H1 (cell line): Measurements from ENCODE around the gene PRSS22. TPM values are rescaled to one million over a fixed set of nuclear protein-coding genes. Genes with fewer than 3 reads are reported as not detected.

Source experiments
- CHD7 ChIP-seq: fragments of 300-600 bp; sonication (generic); IDR thresholded peaks from 2 replicates; pipeline ENCODE4 v1.7.1; 2012; ENCODE audit warnings: low read length, moderate library complexity, mild to moderate bottlenecking, inconsistent platforms; ENCODE audit not compliant: insufficient replicate concordance
- CREB1 ChIP-seq: IDR thresholded peaks from 2 replicates; pipeline ENCODE4 v1.6.1; 2012; ENCODE audit warnings: inconsistent platforms
- HDAC6 ChIP-seq: IDR thresholded peaks from one replicate; pipeline ENCODE4 v1.7.1; 2012; ENCODE audit warnings: low read depth, mild to moderate bottlenecking, inconsistent platforms, low read length, moderate library complexity
- JUND ChIP-seq: IDR thresholded peaks from 2 replicates; pipeline ENCODE4 v1.6.1; 2011; ENCODE audit warnings: mild to moderate bottlenecking, improper control_type of control experiment, low read length
- MAFK ChIP-seq: IDR thresholded peaks from 2 replicates; pipeline ENCODE4 v1.6.1; 2012; ENCODE audit warnings: low read depth, mild to moderate bottlenecking, improper control_type of control experiment, low read length
- MAX ChIP-seq: IDR thresholded peaks from 2 replicates; pipeline ENCODE4 v1.6.1; 2012; ENCODE audit warnings: inconsistent platforms
- NANOG ChIP-seq: IDR thresholded peaks from 2 replicates; pipeline ENCODE4 v1.6.1; 2011; ENCODE audit warnings: low read length, low read depth, mild to moderate bottlenecking, inconsistent platforms; ENCODE audit not compliant: insufficient read depth, poor library complexity, severe bottlenecking
- SUZ12 ChIP-seq: fragments of 200-600 bp; sonication (generic); IDR thresholded peaks from 2 replicates; pipeline ENCODE4 v1.6.1; 2012; ENCODE audit warnings: mild to moderate bottlenecking, inconsistent platforms, low read length, moderate library complexity, mixed read lengths
- TAF7 ChIP-seq: optimal IDR thresholded peaks from 2 replicates; pipeline ENCODE3; 2011; ENCODE audit warnings: low read depth, mild to moderate bottlenecking, inconsistent platforms, low read length, moderate library complexity, borderline replicate concordance
- TBP ChIP-seq: IDR thresholded peaks from 2 replicates; pipeline ENCODE4 v1.6.1; 2011; ENCODE audit warnings: low read depth, low read length, improper control_type of control experiment
- TEAD4 ChIP-seq: IDR thresholded peaks from 2 replicates; pipeline ENCODE4 v1.6.1; 2012; ENCODE audit warnings: low read depth, low read length, inconsistent platforms, mixed read lengths
- polyA plus RNA-seq, 7 experiments: library from polyadenylated mRNA; depleted of rRNA in 3 of 7; stranded (reverse) in 5 of 7; unstranded in 2 of 7; fragments of >200 nt in 5 of 7; fragments of 200-250 nt in 2 of 7; gene quantifications; 1 replicate in 5 of 7; 2 replicates in 1 of 7; 4 replicates in 1 of 7; pipeline versions ENCODE4 v1.2.1 to v1.2.3, GENCODE V29; 2011 to 2013; ENCODE audit warnings: missing spikeins in 2 of 7, mixed read lengths in 2 of 7
- total RNA-seq: library from RNA; stranded (reverse); fragmentation: NEBNext Ultra II Directional; extraction: Animal tissue kit (Norgen Biotek cat#: 25700); gene quantifications from 2 replicates; pipeline ENCODE4 v1.2.1, GENCODE V29; 2021

Gene PRSS22
- total and polyA plus RNA-seq, 2 of the 8 experiments (the other 6 are each of a cell fraction or from before 2014, with no cell fraction given), result 4.0 to 4.4 TPM

- TF ChIP-seq CHD7, result no peak
- no peak for TF ChIP-seq TBP
- no peak for TF ChIP-seq SUZ12
- TF ChIP-seq TEAD4, result no peak
- TF ChIP-seq JUND, result no peak
- TF ChIP-seq HDAC6, result no peak
- no peak for TF ChIP-seq MAX
- no peak for TF ChIP-seq MAFK
- no peak for TF ChIP-seq TAF7
- TF ChIP-seq CREB1, result no peak
- TF ChIP-seq NANOG, result no peak
Observed at GRCh38 chr16:2848933-2849725, 8.8 kb downstream of the PRSS22 start (continued).
